LHCN-M2 (cell line): ENCODE measurements around the gene AKT3. TPM values are rescaled to one million over a fixed set of nuclear protein-coding genes. Genes with fewer than 3 reads are reported as not detected.
"Not testable (repeated sequence)": the region's sequence is repeated elsewhere in the genome, so short reads cannot be mapped to it uniquely, and the experiment has no call there.

ENCODE experiments used
- DNase-seq: peaks from one replicate; pipeline ENCODE4 v3.0.0-alpha.2; 2012; ENCODE audit warnings: low read depth
- total RNA-seq: library from RNA; depleted of rRNA; stranded (reverse); fragments of >200 nt; gene quantifications from 2 replicates; pipeline ENCODE4 v1.2.3, GENCODE V29; 2014

The AKT3 gene
- total RNA-seq, 1 experiment from 2014 or later = 12.2 TPM

- DNase-seq = no peak
Observed at GRCh38 chr1:243705585-243705984, 144.5 kb downstream of the AKT3 start.

- no peak for DNase-seq
Observed at GRCh38 chr1:243701872-243702271, 148.2 kb downstream of the AKT3 start.

GRCh38 chr1:243693800-243694199 lies 156.2 kb downstream of the AKT3 start:
- no peak for DNase-seq

- peak; percentile 15 for DNase-seq
Observed at GRCh38 chr1:243686159-243686558, 163.9 kb downstream of the AKT3 start.

GRCh38 chr1:243680860-243681259 lies 169.2 kb downstream of the AKT3 start:
- DNase-seq = no peak

- no peak for DNase-seq
Observed at GRCh38 chr1:243672539-243673074, 177.4 kb downstream of the AKT3 start.

- no peak for DNase-seq
Observed at GRCh38 chr1:243667591-243667990, 182.5 kb downstream of the AKT3 start.

- DNase-seq = no peak
Observed at GRCh38 chr1:243667133-243667532, 182.9 kb downstream of the AKT3 start.

- no peak for DNase-seq
Observed at GRCh38 chr1:243663651-243664050, 186.4 kb downstream of the AKT3 start.

- not testable (repeated sequence) for DNase-seq
Observed at GRCh38 chr1:243662169-243662568, 187.9 kb downstream of the AKT3 start.

- DNase-seq = no peak
Observed at GRCh38 chr1:243658594-243659105, 191.4 kb downstream of the AKT3 start.

- no peak for DNase-seq
Observed at GRCh38 chr1:243657793-243658192, 192.2 kb downstream of the AKT3 start.

- DNase-seq = not testable (repeated sequence)
Observed at GRCh38 chr1:243649530-243649929, 200.5 kb downstream of the AKT3 start.

- DNase-seq = no peak
Observed at GRCh38 chr1:243646841-243647240, 203.2 kb downstream of the AKT3 start.

GRCh38 chr1:243645281-243645680 lies 204.8 kb downstream of the AKT3 start:
- DNase-seq = no peak

GRCh38 chr1:243642936-243643335 lies 207.1 kb downstream of the AKT3 start:
- DNase-seq = no peak

GRCh38 chr1:243639027-243639658 lies 210.9 kb downstream of the AKT3 start:
- DNase-seq = no peak

GRCh38 chr1:243638186-243638585 lies 211.9 kb downstream of the AKT3 start:
- no peak for DNase-seq

GRCh38 chr1:243628476-243628907 lies 221.6 kb downstream of the AKT3 start:
- DNase-seq = no peak

GRCh38 chr1:243623841-243624240 lies 226.2 kb downstream of the AKT3 start:
- peak; percentile 84 for DNase-seq

- DNase-seq = no peak
Observed at GRCh38 chr1:243621973-243622372, 228.1 kb downstream of the AKT3 start.

- no peak for DNase-seq
Observed at GRCh38 chr1:243620096-243620495, 229.9 kb downstream of the AKT3 start.

GRCh38 chr1:243609698-243610097 lies 240.3 kb downstream of the AKT3 start:
- DNase-seq = no peak
